HL-60 (cell line): ENCODE results near the gene PRDM8.

Experiments used
- GABPA ChIP-seq: IDR thresholded peaks from 2 replicates; pipeline ENCODE4 v1.6.1; 2012; ENCODE audit warnings: low read depth
- POLR2AphosphoS5 ChIP-seq: IDR thresholded peaks from 2 replicates; pipeline ENCODE4 v1.6.1; 2012; ENCODE audit warnings: low read depth
- TF ChIP-seq, protein P1 (sequence below): IDR thresholded peaks from one replicate; pipeline ENCODE4 v1.5.1; 2011; ENCODE audit warnings: low read length, control low read depth, inconsistent platforms; ENCODE audit not compliant: insufficient read depth
- TF ChIP-seq, protein P2 (sequence below): IDR thresholded peaks from 2 replicates; pipeline ENCODE4 v1.6.1; 2012; ENCODE audit warnings: low read depth; ENCODE audit not compliant: insufficient replicate concordance

DNA sequence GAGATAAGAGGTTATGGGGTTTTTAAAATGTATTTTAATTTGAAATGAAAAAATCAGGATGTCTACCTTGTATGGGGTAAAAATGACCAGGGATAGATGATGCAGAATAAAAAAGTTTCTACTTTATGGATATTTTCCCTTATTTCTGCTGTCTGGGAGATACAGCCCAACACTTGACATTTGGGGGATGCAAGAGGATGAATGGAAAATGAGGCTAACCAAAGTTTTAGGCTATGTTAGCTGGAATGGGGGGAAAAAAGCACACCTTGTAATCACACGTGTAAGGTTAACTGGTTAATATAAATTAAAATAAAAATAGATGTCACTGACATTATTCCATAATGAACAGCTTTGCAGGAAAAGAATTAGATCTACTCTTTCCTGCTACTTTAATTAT, 1.1 kb downstream of the PRDM8 start:
- TF ChIP-seq, protein P1, sequence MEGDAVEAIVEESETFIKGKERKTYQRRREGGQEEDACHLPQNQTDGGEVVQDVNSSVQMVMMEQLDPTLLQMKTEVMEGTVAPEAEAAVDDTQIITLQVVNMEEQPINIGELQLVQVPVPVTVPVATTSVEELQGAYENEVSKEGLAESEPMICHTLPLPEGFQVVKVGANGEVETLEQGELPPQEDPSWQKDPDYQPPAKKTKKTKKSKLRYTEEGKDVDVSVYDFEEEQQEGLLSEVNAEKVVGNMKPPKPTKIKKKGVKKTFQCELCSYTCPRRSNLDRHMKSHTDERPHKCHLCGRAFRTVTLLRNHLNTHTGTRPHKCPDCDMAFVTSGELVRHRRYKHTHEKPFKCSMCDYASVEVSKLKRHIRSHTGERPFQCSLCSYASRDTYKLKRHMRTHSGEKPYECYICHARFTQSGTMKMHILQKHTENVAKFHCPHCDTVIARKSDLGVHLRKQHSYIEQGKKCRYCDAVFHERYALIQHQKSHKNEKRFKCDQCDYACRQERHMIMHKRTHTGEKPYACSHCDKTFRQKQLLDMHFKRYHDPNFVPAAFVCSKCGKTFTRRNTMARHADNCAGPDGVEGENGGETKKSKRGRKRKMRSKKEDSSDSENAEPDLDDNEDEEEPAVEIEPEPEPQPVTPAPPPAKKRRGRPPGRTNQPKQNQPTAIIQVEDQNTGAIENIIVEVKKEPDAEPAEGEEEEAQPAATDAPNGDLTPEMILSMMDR = no peak
- TF ChIP-seq POLR2AphosphoS5 = no peak
- no peak for TF ChIP-seq GABPA
- TF ChIP-seq, protein P2, sequence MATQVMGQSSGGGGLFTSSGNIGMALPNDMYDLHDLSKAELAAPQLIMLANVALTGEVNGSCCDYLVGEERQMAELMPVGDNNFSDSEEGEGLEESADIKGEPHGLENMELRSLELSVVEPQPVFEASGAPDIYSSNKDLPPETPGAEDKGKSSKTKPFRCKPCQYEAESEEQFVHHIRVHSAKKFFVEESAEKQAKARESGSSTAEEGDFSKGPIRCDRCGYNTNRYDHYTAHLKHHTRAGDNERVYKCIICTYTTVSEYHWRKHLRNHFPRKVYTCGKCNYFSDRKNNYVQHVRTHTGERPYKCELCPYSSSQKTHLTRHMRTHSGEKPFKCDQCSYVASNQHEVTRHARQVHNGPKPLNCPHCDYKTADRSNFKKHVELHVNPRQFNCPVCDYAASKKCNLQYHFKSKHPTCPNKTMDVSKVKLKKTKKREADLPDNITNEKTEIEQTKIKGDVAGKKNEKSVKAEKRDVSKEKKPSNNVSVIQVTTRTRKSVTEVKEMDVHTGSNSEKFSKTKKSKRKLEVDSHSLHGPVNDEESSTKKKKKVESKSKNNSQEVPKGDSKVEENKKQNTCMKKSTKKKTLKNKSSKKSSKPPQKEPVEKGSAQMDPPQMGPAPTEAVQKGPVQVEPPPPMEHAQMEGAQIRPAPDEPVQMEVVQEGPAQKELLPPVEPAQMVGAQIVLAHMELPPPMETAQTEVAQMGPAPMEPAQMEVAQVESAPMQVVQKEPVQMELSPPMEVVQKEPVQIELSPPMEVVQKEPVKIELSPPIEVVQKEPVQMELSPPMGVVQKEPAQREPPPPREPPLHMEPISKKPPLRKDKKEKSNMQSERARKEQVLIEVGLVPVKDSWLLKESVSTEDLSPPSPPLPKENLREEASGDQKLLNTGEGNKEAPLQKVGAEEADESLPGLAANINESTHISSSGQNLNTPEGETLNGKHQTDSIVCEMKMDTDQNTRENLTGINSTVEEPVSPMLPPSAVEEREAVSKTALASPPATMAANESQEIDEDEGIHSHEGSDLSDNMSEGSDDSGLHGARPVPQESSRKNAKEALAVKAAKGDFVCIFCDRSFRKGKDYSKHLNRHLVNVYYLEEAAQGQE = no peak
